Measurements from ENCODE around the gene STK38.

The STK38 gene

DNA sequence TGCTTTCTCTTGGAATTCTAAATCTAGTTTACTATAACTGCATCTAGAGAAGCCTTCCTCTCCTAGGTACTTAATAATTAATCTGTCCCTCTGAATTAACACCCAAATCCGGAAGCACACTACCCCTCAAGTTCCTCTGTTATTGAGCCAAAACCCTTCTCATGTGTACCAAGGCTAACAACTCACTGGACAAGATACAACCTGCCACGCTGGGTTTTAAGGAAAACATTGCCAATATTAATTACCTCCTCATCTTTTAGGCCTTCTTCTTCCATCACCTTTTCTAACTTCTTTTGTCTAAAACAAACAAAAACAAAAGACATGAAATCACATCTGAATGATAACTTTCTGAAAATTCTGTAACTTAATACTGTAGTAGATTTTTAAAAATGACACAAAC is 21.9 kb downstream of the STK38 start:
- Histone ChIP-seq H3K9me3 (ENCODE audit: control insufficient read depth in 5 of 5, low read length in 5 of 5) (no peaks in the 10 kb centered on the region), H3K27ac (ENCODE audit: low read depth, low read length) (no peak overlapping the region), H3K27me3 (ENCODE audit: control insufficient read depth in 5 of 5, insufficient read depth in 4 of 5, low read length in 5 of 5) (no peaks in the 10 kb centered on the region), H3K4me3 (ENCODE audit: low read depth in 1 of 5, low read length in 5 of 5) (no peak overlapping the region), H3K36me3 (ENCODE audit: control insufficient read depth in 5 of 5, insufficient read depth in 5 of 5, low read length in 5 of 5) (peaks cover 32 to 46% (median 38%) of the 10 kb centered on the region in 5 donors), H3K9ac (ENCODE audit: low read length in 5 of 5) (no peak overlapping the region), H3K4me1 (ENCODE audit: control insufficient read depth in 5 of 5, insufficient read depth in 5 of 5, low read length in 5 of 5) (peaks cover 0 to 14% (median 0%) of the 10 kb centered on the region in 5 donors)

DNA sequence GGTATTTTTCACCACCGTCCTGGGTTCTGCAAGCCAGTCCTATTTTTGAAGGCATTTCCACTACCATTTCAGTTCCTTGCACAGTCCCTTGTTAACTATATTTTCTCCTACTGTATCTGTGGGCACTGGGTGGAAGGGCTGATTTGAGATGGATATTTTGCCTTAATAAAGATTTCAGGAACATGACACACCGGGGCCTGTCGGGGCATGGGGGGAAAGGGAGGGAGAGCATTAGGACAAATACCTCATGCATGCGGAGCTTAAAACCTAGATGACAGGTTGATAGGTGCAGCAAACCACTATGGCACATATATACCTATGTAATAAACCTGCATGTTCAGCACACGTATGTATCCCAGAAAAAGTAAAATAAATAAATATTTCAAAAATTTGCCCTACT is 22.4 kb downstream of the STK38 start:
- Histone ChIP-seq H3K27me3 (ENCODE audit: control insufficient read depth in 5 of 5, insufficient read depth in 4 of 5, low read length in 5 of 5) (no peaks in the 10 kb centered on the region), H3K27ac (ENCODE audit: low read depth, low read length) (peak overlapping the region; percentile 43), H3K36me3 (ENCODE audit: control insufficient read depth in 5 of 5, insufficient read depth in 5 of 5, low read length in 5 of 5) (peaks cover 34 to 50% (median 42%) of the 10 kb centered on the region in 5 donors)

DNA sequence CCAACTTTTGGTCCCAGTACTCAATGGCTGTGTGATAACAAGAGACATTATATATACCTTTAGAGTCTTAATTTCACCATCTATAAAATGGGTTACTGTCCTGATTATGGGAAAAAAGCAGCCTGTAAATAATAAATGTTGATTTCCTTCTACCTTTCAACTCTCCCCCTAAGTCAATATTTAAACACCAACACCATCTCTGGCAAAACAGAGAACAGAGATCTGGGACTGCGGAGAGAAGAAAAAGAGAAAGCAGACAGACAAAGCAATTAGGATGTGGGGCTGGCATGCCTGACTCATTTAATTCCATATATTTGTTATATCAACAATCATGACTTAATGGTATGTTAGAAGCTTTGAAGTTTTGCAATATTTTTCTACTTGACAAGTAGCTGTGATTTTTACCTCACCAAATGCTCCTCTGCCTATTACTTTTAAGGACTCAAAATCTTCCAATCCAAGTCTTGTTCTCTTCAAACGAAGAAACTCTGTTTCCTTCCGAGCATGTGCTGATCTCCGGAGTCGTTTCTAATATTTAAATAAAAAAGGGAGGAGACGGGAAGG is 23.3 kb downstream of the STK38 start:
- no peaks in the 10 kb centered on the region for H3K9me3 ChIP-seq (ENCODE audit: control insufficient read depth in 5 of 5, low read length in 5 of 5)
- H3K4me1 ChIP-seq (ENCODE audit: control insufficient read depth in 5 of 5, insufficient read depth in 5 of 5, low read length in 5 of 5) = peaks cover 0 to 14% (median 0%) of the 10 kb centered on the region in 5 donors
- H3K36me3 ChIP-seq (ENCODE audit: control insufficient read depth in 5 of 5, insufficient read depth in 5 of 5, low read length in 5 of 5) = peaks cover 39 to 53% (median 48%) of the 10 kb centered on the region in 5 donors
- H3K9ac ChIP-seq (ENCODE audit: low read length in 5 of 5) = no peak overlapping the region
- H3K27ac ChIP-seq (ENCODE audit: low read depth, low read length) = peak overlapping the region; percentile 43
- no peaks in the 10 kb centered on the region for H3K27me3 ChIP-seq (ENCODE audit: control insufficient read depth in 5 of 5, insufficient read depth in 4 of 5, low read length in 5 of 5)
- H3K4me3 ChIP-seq (ENCODE audit: low read depth in 1 of 5, low read length in 5 of 5) = no peak overlapping the region

More for the DNA sequence above, 22.4 kb downstream of the STK38 start:
- Histone ChIP-seq H3K4me1 (ENCODE audit: control insufficient read depth in 5 of 5, insufficient read depth in 5 of 5, low read length in 5 of 5) (peaks cover 0 to 14% (median 0%) of the 10 kb centered on the region in 5 donors), H3K9ac (ENCODE audit: low read length in 5 of 5) (no peak overlapping the region), H3K9me3 (ENCODE audit: control insufficient read depth in 5 of 5, low read length in 5 of 5) (no peaks in the 10 kb centered on the region), H3K4me3 (ENCODE audit: low read depth in 1 of 5, low read length in 5 of 5) (no peak overlapping the region)

DNA sequence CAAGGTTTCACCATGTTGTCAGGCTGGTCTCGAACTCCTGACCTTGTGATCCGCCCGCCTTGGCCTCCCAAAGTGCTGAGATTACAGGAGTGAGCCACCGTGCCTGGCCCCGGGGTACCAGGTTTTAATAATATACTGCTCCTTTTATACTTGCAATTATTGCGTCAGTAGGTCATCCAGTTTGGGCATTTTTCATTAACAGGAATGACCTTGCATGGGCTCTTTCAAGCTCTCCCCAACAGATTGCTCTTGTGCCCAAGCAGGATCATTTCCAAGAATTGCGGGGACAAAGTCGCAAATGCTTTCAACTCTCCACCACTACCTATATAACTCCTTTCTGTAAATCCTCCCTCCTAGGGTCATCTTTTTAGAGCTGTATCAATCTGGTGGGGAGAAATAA is 23.8 kb downstream of the STK38 start:
- Histone ChIP-seq H3K27me3 (ENCODE audit: control insufficient read depth in 5 of 5, insufficient read depth in 4 of 5, low read length in 5 of 5) (no peaks in the 10 kb centered on the region), H3K9me3 (ENCODE audit: control insufficient read depth in 5 of 5, low read length in 5 of 5) (no peaks in the 10 kb centered on the region), H3K9ac (ENCODE audit: low read length in 5 of 5) (no peak overlapping the region), H3K27ac (ENCODE audit: low read depth, low read length) (peak overlapping the region; percentile 43), H3K4me3 (ENCODE audit: low read depth in 1 of 5, low read length in 5 of 5) (no peak overlapping the region), H3K4me1 (ENCODE audit: control insufficient read depth in 5 of 5, insufficient read depth in 5 of 5, low read length in 5 of 5) (peaks cover 0 to 10% (median 0%) of the 10 kb centered on the region in 5 donors), H3K36me3 (ENCODE audit: control insufficient read depth in 5 of 5, insufficient read depth in 5 of 5, low read length in 5 of 5) (peaks cover 41 to 59% (median 51%) of the 10 kb centered on the region in 5 donors)

DNA sequence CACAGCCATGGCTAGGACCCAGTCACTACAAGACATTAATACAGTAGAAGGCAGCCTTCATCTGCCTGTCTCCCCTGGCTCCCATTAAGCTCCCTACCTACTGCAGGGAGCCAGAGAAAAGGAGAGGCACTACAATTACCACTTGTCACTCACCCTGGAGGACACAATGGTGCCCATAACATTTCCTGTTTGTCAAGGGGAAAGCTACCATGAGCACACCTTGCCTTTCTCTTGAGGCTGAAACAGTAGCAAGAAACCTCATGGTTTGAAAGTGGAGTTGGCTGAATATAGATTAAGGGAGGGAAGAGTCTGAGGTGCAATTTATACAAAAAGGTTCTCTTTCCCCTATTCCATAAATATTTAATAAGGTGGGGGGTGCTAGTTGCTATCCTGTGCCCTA is 27.9 kb downstream of the STK38 start:
- Histone ChIP-seq H3K36me3 (ENCODE audit: control insufficient read depth in 5 of 5, insufficient read depth in 5 of 5, low read length in 5 of 5) (peaks cover 49 to 78% (median 64%) of the 10 kb centered on the region in 5 donors), H3K9ac (ENCODE audit: low read length in 5 of 5) (no peak overlapping the region), H3K27me3 (ENCODE audit: control insufficient read depth in 5 of 5, insufficient read depth in 4 of 5, low read length in 5 of 5) (no peaks in the 10 kb centered on the region), H3K4me1 (ENCODE audit: control insufficient read depth in 5 of 5, insufficient read depth in 5 of 5, low read length in 5 of 5) (peaks cover 0 to 6% (median 0%) of the 10 kb centered on the region in 5 donors), H3K4me3 (ENCODE audit: low read depth in 1 of 5, low read length in 5 of 5) (no peak overlapping the region), H3K9me3 (ENCODE audit: control insufficient read depth in 5 of 5, low read length in 5 of 5) (no peaks in the 10 kb centered on the region), H3K27ac (ENCODE audit: low read depth, low read length) (no peak overlapping the region)

DNA sequence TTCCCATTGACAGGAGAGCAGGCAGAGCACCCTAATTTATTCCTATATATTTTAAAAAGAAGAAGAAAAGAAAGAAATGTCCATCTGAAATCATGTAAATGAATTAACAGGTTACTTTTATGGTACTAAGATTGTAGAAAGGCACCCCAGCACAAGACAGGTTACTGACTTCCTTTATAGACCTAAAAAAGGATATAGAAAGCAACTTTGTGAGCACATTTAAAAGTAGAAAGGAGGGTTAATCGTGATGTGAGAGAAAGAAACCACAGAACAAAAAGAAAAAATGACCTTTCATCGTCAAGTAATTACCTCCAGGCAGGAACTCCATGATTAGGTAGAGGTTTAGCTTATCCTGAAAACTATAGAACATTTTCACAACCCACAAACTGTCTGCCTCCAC is 29.9 kb downstream of the STK38 start:
- no peak overlapping the region for H3K9ac ChIP-seq (ENCODE audit: low read length in 5 of 5)
- H3K36me3 ChIP-seq (ENCODE audit: control insufficient read depth in 5 of 5, insufficient read depth in 5 of 5, low read length in 5 of 5) = peaks cover 42 to 72% (median 55%) of the 10 kb centered on the region in 5 donors
- no peak overlapping the region for H3K4me3 ChIP-seq (ENCODE audit: low read depth in 1 of 5, low read length in 5 of 5)
- no peaks in the 10 kb centered on the region for H3K27me3 ChIP-seq (ENCODE audit: control insufficient read depth in 5 of 5, insufficient read depth in 4 of 5, low read length in 5 of 5)
- peaks cover 0 to 6% (median 0%) of the 10 kb centered on the region in 5 donors for H3K4me1 ChIP-seq (ENCODE audit: control insufficient read depth in 5 of 5, insufficient read depth in 5 of 5, low read length in 5 of 5)
- H3K27ac ChIP-seq (ENCODE audit: low read depth, low read length) = no peak overlapping the region
- H3K9me3 ChIP-seq (ENCODE audit: control insufficient read depth in 5 of 5, low read length in 5 of 5) = no peaks in the 10 kb centered on the region

DNA sequence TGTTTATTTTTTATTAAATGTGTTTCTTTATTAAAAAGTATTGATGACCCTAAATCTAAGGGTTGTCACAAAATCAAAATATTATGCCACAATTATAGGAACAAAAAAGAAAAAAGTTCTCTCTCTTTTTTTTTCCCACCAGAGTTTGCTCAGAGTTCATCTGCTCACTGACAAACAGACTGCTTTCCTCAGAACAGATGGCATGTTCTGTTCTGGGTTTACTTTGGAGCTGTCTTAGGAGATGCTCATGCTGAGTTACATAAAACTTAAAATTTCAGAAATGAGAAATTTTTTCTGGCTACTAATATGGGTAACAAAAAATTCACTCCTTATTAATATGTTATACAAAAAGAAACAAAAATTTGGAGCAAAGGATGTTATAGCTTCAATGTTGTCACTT is 30.3 kb downstream of the STK38 start:
- Histone ChIP-seq H3K36me3 (ENCODE audit: control insufficient read depth in 5 of 5, insufficient read depth in 5 of 5, low read length in 5 of 5) (peaks cover 40 to 72% (median 53%) of the 10 kb centered on the region in 5 donors), H3K27me3 (ENCODE audit: control insufficient read depth in 5 of 5, insufficient read depth in 4 of 5, low read length in 5 of 5) (no peaks in the 10 kb centered on the region), H3K9ac (ENCODE audit: low read length in 5 of 5) (no peak overlapping the region), H3K9me3 (ENCODE audit: control insufficient read depth in 5 of 5, low read length in 5 of 5) (no peaks in the 10 kb centered on the region), H3K4me3 (ENCODE audit: low read depth in 1 of 5, low read length in 5 of 5) (no peak overlapping the region), H3K27ac (ENCODE audit: low read depth, low read length) (no peak overlapping the region), H3K4me1 (ENCODE audit: control insufficient read depth in 5 of 5, insufficient read depth in 5 of 5, low read length in 5 of 5) (peaks cover 0 to 6% (median 0%) of the 10 kb centered on the region in 5 donors)

DNA sequence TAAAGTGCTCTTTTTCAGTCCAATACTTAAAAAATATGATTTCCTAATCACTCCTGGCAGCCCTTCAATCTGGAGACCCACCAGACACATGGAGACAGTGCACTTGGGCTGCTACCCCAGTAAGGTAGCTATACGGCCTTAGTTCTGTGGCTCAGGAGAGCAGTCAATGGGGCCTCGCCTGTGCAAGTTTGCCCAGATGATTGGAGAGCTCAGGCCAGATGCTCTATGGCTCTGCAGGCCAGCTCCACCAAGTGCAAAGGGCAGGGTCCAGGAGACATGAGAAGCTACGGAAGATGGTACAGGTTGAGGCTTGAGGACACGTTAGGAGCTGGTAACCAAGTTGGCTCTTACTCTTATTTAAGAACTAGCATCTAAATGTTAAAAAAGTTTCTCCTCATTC is 30.7 kb downstream of the STK38 start:
- peaks cover 37 to 70% (median 48%) of the 10 kb centered on the region in 5 donors for H3K36me3 ChIP-seq (ENCODE audit: control insufficient read depth in 5 of 5, insufficient read depth in 5 of 5, low read length in 5 of 5)
- H3K27ac ChIP-seq (ENCODE audit: low read depth, low read length) = no peak overlapping the region

DNA sequence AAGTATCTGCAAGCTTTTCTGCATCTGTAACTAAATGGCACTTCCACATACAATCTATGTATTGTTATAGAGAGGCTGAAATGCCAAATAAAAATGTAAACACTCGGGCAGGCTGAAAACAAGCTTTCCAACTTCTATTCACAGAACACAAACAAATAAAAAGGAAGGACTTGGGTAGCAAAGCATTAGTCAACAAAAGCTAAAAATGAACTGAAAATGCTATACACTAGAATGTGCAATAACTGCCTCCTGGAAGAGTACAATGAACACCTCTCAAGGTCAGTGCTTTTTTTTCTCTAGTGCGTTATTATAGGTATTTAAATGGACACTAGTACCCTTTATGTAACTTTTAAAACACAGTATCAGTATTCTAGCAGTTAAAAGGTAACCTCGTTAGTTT is 31.4 kb downstream of the STK38 start:
- Histone ChIP-seq H3K4me3 (ENCODE audit: low read depth in 1 of 5, low read length in 5 of 5) (no peak overlapping the region), H3K27ac (ENCODE audit: low read depth, low read length) (no peak overlapping the region), H3K36me3 (ENCODE audit: control insufficient read depth in 5 of 5, insufficient read depth in 5 of 5, low read length in 5 of 5) (peaks cover 32 to 66% (median 43%) of the 10 kb centered on the region in 5 donors)

More for the DNA sequence above, 30.7 kb downstream of the STK38 start:
- peak overlapping the region in 1 of 5 donors; percentile 24 for H3K9ac ChIP-seq (ENCODE audit: low read length in 5 of 5)
- H3K4me3 ChIP-seq (ENCODE audit: low read depth in 1 of 5, low read length in 5 of 5) = no peak overlapping the region
- no peaks in the 10 kb centered on the region for H3K9me3 ChIP-seq (ENCODE audit: control insufficient read depth in 5 of 5, low read length in 5 of 5)
- peaks cover 0 to 6% (median 0%) of the 10 kb centered on the region in 5 donors for H3K4me1 ChIP-seq (ENCODE audit: control insufficient read depth in 5 of 5, insufficient read depth in 5 of 5, low read length in 5 of 5)
- no peaks in the 10 kb centered on the region for H3K27me3 ChIP-seq (ENCODE audit: control insufficient read depth in 5 of 5, insufficient read depth in 4 of 5, low read length in 5 of 5)

DNA sequence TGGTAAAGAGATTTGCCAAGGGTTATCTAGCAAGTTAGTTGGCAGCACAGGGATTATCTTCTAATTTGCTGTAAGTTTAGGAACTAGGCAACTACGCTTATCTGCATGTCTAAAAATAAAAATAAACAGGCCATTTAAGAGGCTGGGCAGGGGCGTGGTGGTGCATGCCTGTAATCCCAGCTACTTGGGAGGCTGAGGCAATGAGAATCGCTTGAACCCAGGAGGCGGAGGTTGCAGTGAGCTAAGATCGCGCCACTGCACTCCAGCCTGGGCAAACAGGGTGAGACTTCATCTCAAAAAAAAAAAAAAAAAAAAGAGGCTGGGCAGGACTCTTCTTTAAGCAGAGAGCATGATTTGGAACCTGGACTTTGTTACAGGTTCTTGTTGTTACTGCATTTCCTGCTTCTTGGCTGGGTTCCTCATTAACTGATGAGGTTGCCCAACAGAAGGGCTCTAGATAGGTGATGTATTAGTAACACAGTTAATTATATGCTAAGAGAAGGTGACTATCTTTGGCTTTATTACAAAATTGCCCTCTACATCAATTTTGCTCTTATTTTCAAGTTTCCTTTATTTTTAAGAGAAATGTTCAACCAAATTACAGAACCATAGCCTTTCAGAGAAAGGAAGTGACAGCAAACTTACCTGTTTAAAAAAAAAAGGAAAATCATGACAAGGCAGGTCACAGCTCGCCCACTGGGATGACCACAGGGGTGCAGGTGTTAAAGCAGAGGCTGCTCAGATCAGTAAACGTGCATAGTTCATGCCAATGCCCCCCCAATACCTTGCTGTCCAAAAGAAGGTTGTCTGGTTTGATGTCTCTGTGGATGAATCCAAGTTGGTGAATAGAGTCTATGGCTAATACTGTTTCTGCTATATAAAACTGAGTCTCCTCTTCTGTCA is 32.5 kb downstream of the STK38 start:
- Histone ChIP-seq H3K27ac (ENCODE audit: low read depth, low read length) (no peak overlapping the region), H3K9me3 (ENCODE audit: control insufficient read depth in 5 of 5, low read length in 5 of 5) (no peaks in the 10 kb centered on the region), H3K36me3 (ENCODE audit: control insufficient read depth in 5 of 5, insufficient read depth in 5 of 5, low read length in 5 of 5) (peaks cover 24 to 66% (median 43%) of the 10 kb centered on the region in 5 donors), H3K4me3 (ENCODE audit: low read depth in 1 of 5, low read length in 5 of 5) (no peak overlapping the region), H3K27me3 (ENCODE audit: control insufficient read depth in 5 of 5, insufficient read depth in 4 of 5, low read length in 5 of 5) (no peaks in the 10 kb centered on the region), H3K9ac (ENCODE audit: low read length in 5 of 5) (no peak overlapping the region), H3K4me1 (ENCODE audit: control insufficient read depth in 5 of 5, insufficient read depth in 5 of 5, low read length in 5 of 5) (peaks cover 0 to 13% (median 0%) of the 10 kb centered on the region in 5 donors)

More for the DNA sequence above, 31.4 kb downstream of the STK38 start:
- Histone ChIP-seq H3K9ac (ENCODE audit: low read length in 5 of 5) (no peak overlapping the region), H3K9me3 (ENCODE audit: control insufficient read depth in 5 of 5, low read length in 5 of 5) (no peaks in the 10 kb centered on the region), H3K27me3 (ENCODE audit: control insufficient read depth in 5 of 5, insufficient read depth in 4 of 5, low read length in 5 of 5) (no peaks in the 10 kb centered on the region), H3K4me1 (ENCODE audit: control insufficient read depth in 5 of 5, insufficient read depth in 5 of 5, low read length in 5 of 5) (peaks cover 0 to 6% (median 0%) of the 10 kb centered on the region in 5 donors)
